H9 (cell line): ENCODE data around the gene HYAL3. TPM values are rescaled to one million over a fixed set of nuclear protein-coding genes. Genes with fewer than 3 reads are reported as not detected.

Source experiments
- DNase-seq: peaks from one replicate; pipeline ENCODE4 v3.0.0-alpha.2; 2017
- H2AFZ ChIP-seq: one replicate; pipeline ENCODE4 v1.6.1; 2013; ENCODE audit warnings: mild to moderate bottlenecking, low read length, control low read depth, moderate library complexity
- H2AK5ac ChIP-seq: 2 replicates; pipeline ENCODE4 v1.6.1; 2013; ENCODE audit warnings: low read length, control low read depth, mixed read lengths; ENCODE audit not compliant: insufficient read length
- H2BK120ac ChIP-seq: one replicate; pipeline ENCODE4 v1.6.1; 2013; ENCODE audit warnings: low read depth, mild to moderate bottlenecking, low read length, control low read depth, inconsistent platforms; ENCODE audit not compliant: poor library complexity, severe bottlenecking
- H2BK12ac ChIP-seq: 2 replicates; pipeline ENCODE4 v1.6.1; 2013; ENCODE audit warnings: low read length, control low read depth, mixed read lengths, low read depth; ENCODE audit not compliant: insufficient read length
- H2BK15ac ChIP-seq: 2 replicates; pipeline ENCODE4 v1.6.1; 2013; ENCODE audit warnings: low read depth, low read length, control low read depth
- H2BK20ac ChIP-seq: one replicate; pipeline ENCODE4 v1.6.1; 2013; ENCODE audit warnings: low read depth, mild to moderate bottlenecking, low read length, control low read depth, inconsistent platforms; ENCODE audit not compliant: poor library complexity, severe bottlenecking
- H2BK5ac ChIP-seq: 2 replicates; pipeline ENCODE4 v1.6.1; 2013; ENCODE audit warnings: low read length, control low read depth, mixed read lengths; ENCODE audit not compliant: insufficient read length
- H3K14ac ChIP-seq: 2 replicates; pipeline ENCODE4 v1.6.1; 2013; ENCODE audit warnings: low read length, control low read depth; ENCODE audit not compliant: insufficient read depth
- H3K18ac ChIP-seq: 2 replicates; pipeline ENCODE4 v1.6.1; 2013; ENCODE audit warnings: low read depth, mild to moderate bottlenecking, mixed read lengths, low read length, control low read depth; ENCODE audit not compliant: insufficient read length
- H3K23ac ChIP-seq: 2 replicates; pipeline ENCODE4 v1.6.1; 2013; ENCODE audit warnings: low read length, control low read depth, mixed read lengths, low read depth; ENCODE audit not compliant: insufficient read length
- H3K23me2 ChIP-seq: 2 replicates; pipeline ENCODE4 v1.6.1; 2013; ENCODE audit warnings: low read depth, mild to moderate bottlenecking, mixed read lengths, low read length, control low read depth; ENCODE audit not compliant: insufficient read length, poor library complexity, severe bottlenecking
- H3K27ac ChIP-seq: 2 replicates; pipeline ENCODE4 v1.5.1; 2013; ENCODE audit warnings: low read length, control low read depth, mixed read lengths, low read depth; ENCODE audit not compliant: insufficient read length
- H3K27me3 ChIP-seq: 2 replicates; pipeline ENCODE4 v1.6.1; 2013; ENCODE audit warnings: low read length, control low read depth, inconsistent platforms; ENCODE audit not compliant: insufficient read depth
- H3K4ac ChIP-seq: 2 replicates; pipeline ENCODE4 v1.6.1; 2013; ENCODE audit warnings: low read depth, mild to moderate bottlenecking, control low read depth, inconsistent platforms, low read length, moderate library complexity
- H3K4me1 ChIP-seq: 2 replicates; pipeline ENCODE4 v1.6.1; 2013; ENCODE audit warnings: low read length, control low read depth, inconsistent platforms; ENCODE audit not compliant: insufficient read depth
- H3K4me2 ChIP-seq: 2 replicates; pipeline ENCODE4 v1.6.1; 2013; ENCODE audit warnings: low read length, control low read depth, mixed read lengths; ENCODE audit not compliant: insufficient read length, insufficient read depth
- H3K56ac ChIP-seq: 2 replicates; pipeline ENCODE4 v1.6.1; 2013; ENCODE audit warnings: low read depth, mild to moderate bottlenecking, mixed read lengths, low read length, control low read depth; ENCODE audit not compliant: insufficient read length
- H3K79me1 ChIP-seq: 2 replicates; pipeline ENCODE4 v1.6.1; 2013; ENCODE audit warnings: low read depth, mild to moderate bottlenecking, moderate library complexity, low read length, control low read depth, inconsistent platforms; ENCODE audit not compliant: insufficient read depth, poor library complexity, severe bottlenecking
- H3K79me2 ChIP-seq: 2 replicates; pipeline ENCODE4 v1.6.1; 2013; ENCODE audit warnings: low read length, control low read depth, inconsistent platforms; ENCODE audit not compliant: insufficient read depth
- H3K9ac ChIP-seq: 2 replicates; pipeline ENCODE4 v1.6.1; 2013; ENCODE audit warnings: low read length, control low read depth, mixed read lengths; ENCODE audit not compliant: insufficient read length; ENCODE audit errors: extremely low read depth
- H3K9me3 ChIP-seq: one replicate; pipeline ENCODE4 v1.6.1; 2013; ENCODE audit warnings: low read depth, low read length, inconsistent platforms; ENCODE audit not compliant: control insufficient read depth
- H3T11ph ChIP-seq: one replicate; pipeline ENCODE4 v1.6.1; 2013; ENCODE audit warnings: mild to moderate bottlenecking, low read length, control low read depth, inconsistent platforms
- H4K20me1 ChIP-seq: one replicate; pipeline ENCODE4 v1.6.1; 2013; ENCODE audit not compliant: control insufficient read depth, insufficient read length, insufficient read depth
- H4K5ac ChIP-seq: 2 replicates; pipeline ENCODE4 v1.6.1; 2013; ENCODE audit warnings: low read depth, mild to moderate bottlenecking, mixed read lengths, low read length, control low read depth; ENCODE audit not compliant: insufficient read length
- H4K8ac ChIP-seq: replicated peaks from 2 replicates; pipeline ENCODE4 v1.6.1; 2013; ENCODE audit warnings: low read length, control low read depth, mixed read lengths, low read depth; ENCODE audit not compliant: insufficient read length
- H4K91ac ChIP-seq: 2 replicates; pipeline ENCODE4 v1.6.1; 2013; ENCODE audit warnings: low read depth, mild to moderate bottlenecking, moderate library complexity, mixed read lengths, low read length, control low read depth; ENCODE audit not compliant: insufficient read length
- H3K27ac Mint-ChIP-seq, 3 experiments: 2 replicates in 2 of 3; 3 replicates in 1 of 3; pipeline ENCODE4 v1.8.0; 2020 to 2021; ENCODE audit warnings: mixed read lengths in 3 of 3, mild to moderate bottlenecking in 1 of 3, moderate library complexity in 1 of 3
- H3K27me3 Mint-ChIP-seq: 2 replicates; pipeline ENCODE4 v1.8.0; 2021; ENCODE audit warnings: low read depth, mild to moderate bottlenecking, moderate library complexity, mixed read lengths
- H3K36me3 Mint-ChIP-seq, 3 experiments: 2 replicates in 2 of 3; 3 replicates in 1 of 3; pipeline ENCODE4 v1.8.0; 2020 to 2021; ENCODE audit warnings: low read depth in 3 of 3, mixed read lengths in 3 of 3; ENCODE audit not compliant: insufficient read depth in 1 of 3
- H3K4me1 Mint-ChIP-seq, 2 experiments: 2 replicates each; pipeline ENCODE4 v1.8.0; 2020; ENCODE audit warnings: mixed read lengths in 2 of 2
- H3K4me3 Mint-ChIP-seq, 2 experiments: 2 replicates in 1 of 2; 3 replicates in 1 of 2; pipeline ENCODE4 v1.8.0; 2020 to 2021; ENCODE audit warnings: mild to moderate bottlenecking in 2 of 2, mixed read lengths in 2 of 2, moderate library complexity in 1 of 2
- H3K9me3 Mint-ChIP-seq, 2 experiments: 2 replicates in 1 of 2; 3 replicates in 1 of 2; pipeline ENCODE4 v1.8.0; 2020; ENCODE audit warnings: mild to moderate bottlenecking in 2 of 2, mixed read lengths in 2 of 2, moderate library complexity in 1 of 2
- whole genome bisulfite sequencing: extraction: QIAGEN DNeasy Blood & Tissue Kit; methylation state at CpG from one replicate; pipeline ENCODE4 v1.1.7; 2013; ENCODE audit warnings: missing lambda C conversion rate, low lambda C conversion rate, mixed read lengths; ENCODE audit not compliant: insufficient read length; ENCODE audit errors: extremely low coverage; 5-methylcytosine and 5-hydroxymethylcytosine counted together
- total RNA-seq: library from RNA; stranded (reverse); gene quantifications from 2 replicates; pipeline ENCODE4 v1.2.1, GENCODE V29; 2021
- TF ChIP-seq, protein P1 (sequence below): fragments of 200-600 bp; sonication (generic); conservative IDR thresholded peaks from 3 replicates; pipeline ENCODE4 v1.8.0; 2021; ENCODE audit warnings: antibody characterized with exemption, mild to moderate bottlenecking

The HYAL3 gene
- total RNA-seq, 1 experiment from 2014 or later = 3.1 TPM

DNA sequence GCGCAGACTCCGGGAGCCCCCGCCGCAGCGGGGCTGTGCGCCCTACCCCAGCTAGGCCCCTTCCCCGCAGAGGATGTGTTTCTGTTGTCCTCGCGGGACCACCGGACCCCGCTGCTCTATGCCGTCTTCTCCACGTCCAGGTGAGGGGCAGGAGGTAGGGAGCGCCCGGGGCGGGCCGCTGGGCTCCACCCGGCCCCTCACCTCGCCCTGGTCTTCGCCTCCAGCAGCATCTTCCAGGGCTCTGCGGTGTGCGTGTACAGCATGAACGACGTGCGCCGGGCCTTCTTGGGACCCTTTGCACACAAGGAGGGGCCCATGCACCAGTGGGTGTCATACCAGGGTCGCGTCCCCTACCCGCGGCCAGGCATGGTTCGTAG lies 25.5 kb downstream of the HYAL3 start:
- Histone ChIP-seq H3K4me2 (no peak overlapping the region), H2AFZ (no peak overlapping the region)
- no peaks in the 10 kb centered on the region; a peak in 1 of 5 replicates for H3K9me3 Mint-ChIP-seq

More for the DNA sequence above, 25.5 kb downstream of the HYAL3 start:
- Histone ChIP-seq H3K9me3 (no peaks in the 10 kb centered on the region), H4K5ac (no peak overlapping the region), H2BK12ac (no peak overlapping the region), H3K14ac (no peak overlapping the region), H2BK15ac (no peak overlapping the region), H3K18ac (no peak overlapping the region), H3K56ac (no peak overlapping the region), H2BK5ac (no peak overlapping the region), H3K4ac (no peak overlapping the region), H2BK120ac (no peak overlapping the region), H4K8ac (no peak overlapping the region), H4K20me1 (no peaks in the 10 kb centered on the region), H3K27ac (no peak overlapping the region), H3K23me2 (peaks cover 10% of the 10 kb centered on the region), H3K4me1 (no peaks in the 10 kb centered on the region), H3K23ac (no peak overlapping the region), H3K27me3 (peaks cover 16% of the 10 kb centered on the region; the same call in 1 of the 2 replicates), H2AK5ac (no peak overlapping the region), H3K79me2 (no peaks in the 10 kb centered on the region), H3K79me1 (no peaks in the 10 kb centered on the region), H3T11ph (no peak overlapping the region), H3K9ac (no peak overlapping the region), H2BK20ac (no peak overlapping the region), H4K91ac (no peak overlapping the region)
- no peak overlapping the region for H3K4me3 Mint-ChIP-seq
- H3K27ac Mint-ChIP-seq = no peak overlapping the region
- DNase-seq = no peak
- TF ChIP-seq, protein P1, sequence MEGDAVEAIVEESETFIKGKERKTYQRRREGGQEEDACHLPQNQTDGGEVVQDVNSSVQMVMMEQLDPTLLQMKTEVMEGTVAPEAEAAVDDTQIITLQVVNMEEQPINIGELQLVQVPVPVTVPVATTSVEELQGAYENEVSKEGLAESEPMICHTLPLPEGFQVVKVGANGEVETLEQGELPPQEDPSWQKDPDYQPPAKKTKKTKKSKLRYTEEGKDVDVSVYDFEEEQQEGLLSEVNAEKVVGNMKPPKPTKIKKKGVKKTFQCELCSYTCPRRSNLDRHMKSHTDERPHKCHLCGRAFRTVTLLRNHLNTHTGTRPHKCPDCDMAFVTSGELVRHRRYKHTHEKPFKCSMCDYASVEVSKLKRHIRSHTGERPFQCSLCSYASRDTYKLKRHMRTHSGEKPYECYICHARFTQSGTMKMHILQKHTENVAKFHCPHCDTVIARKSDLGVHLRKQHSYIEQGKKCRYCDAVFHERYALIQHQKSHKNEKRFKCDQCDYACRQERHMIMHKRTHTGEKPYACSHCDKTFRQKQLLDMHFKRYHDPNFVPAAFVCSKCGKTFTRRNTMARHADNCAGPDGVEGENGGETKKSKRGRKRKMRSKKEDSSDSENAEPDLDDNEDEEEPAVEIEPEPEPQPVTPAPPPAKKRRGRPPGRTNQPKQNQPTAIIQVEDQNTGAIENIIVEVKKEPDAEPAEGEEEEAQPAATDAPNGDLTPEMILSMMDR = no peak
- WGBS = no CpG with 5 or more reads among the region's 31 CpGs
- H3K4me1 Mint-ChIP-seq = peaks cover 31 to 44% of the 10 kb centered on the region in 2 experiments
- no peaks in the 10 kb centered on the region; a peak in 1 of 7 replicates for H3K36me3 Mint-ChIP-seq
- H3K27me3 Mint-ChIP-seq = peaks cover 59% of the 10 kb centered on the region
